Epidermal melanocyte (primary cell): ENCODE measurements around the gene UVSSA.
"Not testable (repeated sequence)": the region's sequence is repeated elsewhere in the genome, so short reads cannot be mapped to it uniquely, and the experiment has no call there.

Experiments used
- DNase-seq: peaks from one replicate; pipeline ENCODE4 v3.0.0; 2011; ENCODE audit warnings: low spot score; ENCODE audit not compliant: insufficient read length

UVSSA gene

DNA sequence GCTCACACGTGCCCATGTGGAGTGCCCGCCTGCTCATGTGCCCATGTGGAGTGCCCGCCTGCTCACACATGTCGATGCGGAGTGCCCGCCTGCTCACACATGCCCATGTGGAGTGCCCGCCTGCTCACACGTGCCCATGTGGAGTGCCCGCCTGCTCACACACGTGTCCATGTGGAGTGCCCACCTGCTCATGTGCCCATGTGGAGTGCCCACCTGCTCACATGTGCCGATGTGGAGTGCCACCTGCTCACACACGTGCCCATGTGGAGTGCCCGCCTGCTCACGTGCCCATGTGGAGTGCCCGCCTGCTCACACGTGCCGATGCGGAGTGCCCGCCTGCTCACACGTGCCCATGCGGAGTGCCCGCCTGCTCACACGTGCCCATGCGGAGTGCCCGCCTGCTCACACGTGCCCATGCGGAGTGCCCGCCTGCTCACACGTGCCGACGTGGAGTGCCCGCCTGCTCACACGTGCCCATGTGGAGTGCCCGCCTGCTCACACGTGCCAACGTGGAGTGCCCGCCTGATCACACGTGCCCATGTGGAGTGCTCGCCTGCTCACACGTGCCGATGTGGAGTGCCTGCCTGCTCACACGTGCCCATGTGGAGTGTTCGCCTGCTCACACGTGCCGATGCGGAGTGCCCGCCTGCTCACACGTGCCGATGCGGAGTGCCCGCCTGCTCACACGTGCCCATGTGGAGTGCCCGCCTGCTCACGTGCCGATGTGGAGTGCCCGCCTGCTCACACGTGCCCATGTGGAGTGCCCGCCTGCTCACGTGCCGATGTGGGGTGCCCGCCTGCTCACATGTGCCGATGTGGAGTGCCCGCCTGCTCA is 47.8 kb downstream of the UVSSA start:
- not testable (repeated sequence) for DNase-seq

DNA sequence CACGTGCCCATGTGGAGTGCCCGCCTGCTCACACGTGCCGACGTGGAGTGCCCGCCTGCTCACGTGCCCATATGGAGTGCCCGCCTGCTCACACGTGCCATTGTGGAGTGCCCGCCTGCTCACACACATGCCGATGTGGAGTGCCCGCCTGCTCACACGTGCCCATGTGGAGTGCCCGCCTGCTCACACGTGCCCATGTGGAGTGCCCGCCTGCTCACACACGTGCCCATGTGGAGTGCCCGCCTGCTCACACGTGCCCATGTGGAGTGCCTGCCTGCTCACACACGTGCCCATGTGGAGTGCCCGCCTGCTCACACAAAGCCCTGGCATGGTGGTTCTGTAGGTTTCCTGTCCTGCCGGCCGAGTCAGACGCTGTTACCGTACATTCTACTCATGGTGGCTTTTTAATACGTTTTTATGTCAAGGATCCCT is 48.4 kb downstream of the UVSSA start:
- DNase-seq = not testable (repeated sequence)

DNA sequence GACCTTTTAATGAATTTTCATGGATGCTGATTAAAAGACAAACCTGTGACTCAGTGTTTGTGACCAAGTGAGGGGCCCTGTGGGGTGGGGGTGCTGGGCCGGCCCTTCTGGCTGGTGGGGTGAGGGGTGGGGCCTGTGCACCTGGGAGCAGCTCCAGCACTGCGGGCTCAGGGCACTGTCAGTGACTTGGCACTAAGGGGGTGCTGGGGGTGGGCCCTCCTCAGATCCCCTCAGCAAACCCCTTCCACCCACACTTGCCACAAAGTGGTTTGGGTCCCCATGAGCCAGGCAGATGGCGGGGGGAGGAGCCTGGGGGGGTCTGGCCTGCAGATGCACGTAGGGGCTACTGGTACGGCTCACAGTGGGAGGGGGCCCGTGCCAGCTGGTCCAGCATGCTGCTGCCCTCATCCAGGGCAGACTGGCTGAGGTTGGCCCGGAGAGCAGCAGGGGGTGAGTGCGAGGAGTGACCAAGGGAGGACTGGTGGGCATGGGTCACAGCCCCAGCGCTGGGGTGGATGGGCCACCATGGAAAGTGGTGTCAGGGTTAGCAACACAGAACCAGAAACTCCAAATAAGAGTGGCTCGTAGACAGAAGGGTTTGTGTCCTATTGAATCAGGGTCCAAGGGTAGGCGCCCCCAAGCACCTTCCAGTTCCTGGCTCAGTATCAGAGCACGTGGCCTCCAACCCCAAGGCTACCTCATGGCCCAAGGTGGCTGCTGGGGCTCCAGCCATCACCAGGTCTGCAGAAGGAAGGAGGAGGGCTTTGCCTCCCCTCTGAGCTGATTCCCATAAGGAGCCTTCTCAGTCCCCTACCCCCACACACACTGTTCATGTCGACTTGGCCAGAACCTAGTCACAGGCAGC is 49.2 kb downstream of the UVSSA start:
- DNase-seq = no peak

DNA sequence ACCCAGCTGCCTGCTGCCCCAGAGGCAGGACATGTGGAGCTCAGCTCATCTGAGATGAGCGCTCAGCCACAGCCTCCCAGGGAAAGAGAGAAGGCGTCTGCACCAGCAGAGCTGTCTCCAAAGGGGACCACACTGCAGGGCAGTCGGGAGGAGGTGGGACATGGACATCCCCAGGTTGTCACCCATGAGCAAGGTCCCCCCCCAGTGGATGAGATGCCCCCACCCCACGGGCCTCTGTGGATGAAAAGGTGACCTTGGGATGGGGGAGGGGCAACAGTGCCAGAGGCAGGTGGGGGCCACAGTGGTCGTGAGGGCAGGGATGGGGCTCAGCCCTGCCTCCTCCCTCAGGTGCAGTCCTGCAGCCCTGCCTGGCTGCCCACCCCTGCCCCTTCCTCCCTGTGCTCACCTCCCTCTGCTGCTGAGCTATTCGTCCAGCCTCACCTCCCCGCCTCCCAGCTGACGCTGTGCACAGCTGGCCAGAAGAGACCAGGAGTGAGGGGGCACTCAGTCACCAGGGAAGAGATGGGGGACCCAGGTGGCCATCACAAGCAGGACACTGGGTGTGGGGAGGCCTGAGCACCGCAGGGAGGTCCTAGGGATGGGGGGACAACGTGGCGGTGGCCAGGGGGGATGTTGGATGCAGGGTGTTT is 49.9 kb downstream of the UVSSA start:
- DNase-seq = no peak

DNA sequence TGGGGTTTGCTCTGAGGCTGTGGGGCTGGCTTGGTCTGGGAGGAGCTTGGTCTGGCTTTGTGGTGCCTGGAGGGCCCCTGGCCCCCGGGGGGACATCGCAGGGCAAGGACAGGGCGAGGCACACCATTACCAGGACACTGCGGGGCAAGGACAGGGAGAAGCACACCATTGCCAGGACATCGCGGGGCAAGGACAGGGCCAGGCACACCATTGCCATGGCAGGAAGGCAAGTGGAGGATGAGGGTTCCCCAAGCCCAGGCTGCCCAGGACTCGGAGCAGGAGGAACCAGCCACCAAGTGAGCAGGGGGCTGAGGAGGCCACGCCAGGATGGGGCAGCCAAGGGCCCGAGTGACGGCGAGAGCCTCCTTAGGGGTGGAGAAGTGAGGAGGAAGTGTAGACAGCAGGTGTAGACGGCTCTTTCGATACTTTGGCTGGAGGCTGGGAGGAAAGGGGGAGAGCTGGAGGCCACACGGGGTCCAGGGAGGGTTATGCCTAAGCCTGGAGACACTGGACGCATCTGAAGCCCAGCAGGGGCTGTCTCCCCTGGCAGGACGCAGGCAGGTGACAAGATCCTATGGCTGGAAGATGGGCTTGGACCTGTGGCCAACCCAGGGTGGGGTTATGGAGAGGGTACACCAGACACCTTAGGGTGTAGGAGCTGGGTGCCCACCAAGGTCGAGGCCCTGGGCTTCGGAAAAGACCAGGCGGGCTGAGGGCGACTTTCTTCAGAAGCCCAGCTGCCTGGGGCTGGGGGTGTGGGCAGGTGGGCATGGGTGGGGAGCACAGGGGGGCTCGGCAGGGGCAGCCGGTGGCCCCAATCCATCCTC is 51.9 kb downstream of the UVSSA start:
- DNase-seq = peak; percentile 12

DNA sequence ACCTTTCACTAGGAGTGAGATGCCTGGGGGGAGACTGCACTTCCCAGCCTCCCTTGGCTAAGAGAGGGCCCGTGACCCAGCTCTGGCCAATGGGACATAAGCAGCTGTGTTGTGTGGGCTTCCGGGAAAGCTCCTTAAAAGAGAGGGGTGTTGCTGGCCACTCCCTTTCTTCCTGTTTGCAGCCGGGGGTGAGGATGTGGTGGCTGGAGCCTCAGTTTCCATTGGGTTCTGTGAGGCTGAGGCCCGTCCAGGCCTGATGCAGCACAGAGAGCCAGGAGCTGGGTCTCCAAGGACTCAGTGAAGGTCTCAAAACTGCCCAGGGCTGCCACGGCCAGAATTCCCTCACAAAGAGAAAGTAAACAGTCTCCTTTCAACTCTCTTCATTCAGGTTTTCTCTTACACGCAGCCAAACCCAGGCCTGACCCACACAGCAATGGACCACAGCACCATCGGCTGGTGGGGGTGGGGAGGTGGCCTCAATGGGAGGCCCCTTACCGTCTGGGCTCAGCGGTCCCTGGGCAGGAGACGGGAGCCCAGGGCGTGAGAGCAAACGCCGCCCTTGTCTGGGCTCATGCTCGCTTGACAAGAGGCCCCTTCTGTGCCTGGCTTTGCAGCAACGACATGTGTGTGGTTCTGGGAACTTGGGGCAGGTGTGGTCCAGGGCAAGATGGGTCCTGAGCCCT is 52.6 kb downstream of the UVSSA start:
- DNase-seq = peak; percentile 17

DNA sequence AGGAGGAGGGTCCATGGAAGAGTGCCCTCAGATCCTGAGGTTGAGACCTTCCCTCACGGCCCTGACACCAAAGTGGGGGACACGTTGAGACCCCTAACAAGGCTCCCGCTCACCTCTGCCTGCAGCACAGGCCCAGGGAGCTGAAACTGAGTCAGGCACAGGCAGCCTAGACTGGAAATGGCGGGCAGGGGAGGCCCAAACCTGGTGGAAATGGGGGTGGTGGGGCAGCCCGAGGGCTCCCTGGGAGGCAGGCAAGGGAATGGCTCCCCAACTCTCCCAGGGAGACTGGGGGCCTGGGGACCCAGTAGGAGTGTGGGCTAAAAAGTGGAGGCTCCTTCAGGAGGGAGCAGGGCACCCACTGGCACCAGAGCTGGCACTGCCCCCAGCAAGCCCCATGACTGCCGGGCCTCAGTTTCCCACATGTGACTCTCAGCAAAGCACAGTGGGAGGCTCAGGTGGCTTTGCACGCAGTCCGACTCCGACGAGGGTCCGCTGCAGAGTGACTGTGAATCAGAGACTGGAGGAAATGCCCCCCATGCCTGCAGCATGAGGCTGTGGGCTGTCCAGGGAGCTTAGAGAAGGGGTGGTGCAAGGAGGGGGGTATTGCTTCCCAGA is 53.3 kb downstream of the UVSSA start:
- peak; percentile 19 for DNase-seq

DNA sequence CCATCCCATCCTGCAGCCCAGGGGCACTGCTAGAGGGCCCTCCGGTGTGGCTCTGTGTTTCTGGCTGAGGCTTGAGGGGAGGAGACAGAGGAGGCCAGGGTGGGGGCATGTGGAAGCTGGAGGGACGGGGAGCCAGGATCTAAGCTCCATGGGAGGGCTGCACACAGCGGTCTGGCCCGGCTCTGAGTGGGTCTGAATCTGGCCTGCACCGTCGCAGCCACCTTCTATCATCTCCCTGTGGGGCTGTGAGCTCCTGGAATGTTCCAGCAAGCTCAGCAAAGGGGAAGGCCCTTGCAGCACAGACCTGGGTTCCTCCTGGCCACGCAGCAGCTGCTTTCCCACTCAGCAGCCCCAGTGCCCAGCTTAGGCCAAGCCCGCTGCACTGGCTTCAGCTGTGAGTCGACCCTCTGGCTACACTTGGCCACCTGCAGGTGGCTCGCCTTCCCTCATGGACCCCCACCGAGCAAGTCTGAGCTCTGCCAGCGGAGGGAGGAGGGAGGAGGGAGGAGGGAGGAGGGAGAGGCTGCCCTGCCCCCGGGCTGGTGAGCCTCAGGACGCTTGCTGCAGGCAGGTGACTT is 53.9 kb downstream of the UVSSA start:
- peak; percentile 15 for DNase-seq

DNA sequence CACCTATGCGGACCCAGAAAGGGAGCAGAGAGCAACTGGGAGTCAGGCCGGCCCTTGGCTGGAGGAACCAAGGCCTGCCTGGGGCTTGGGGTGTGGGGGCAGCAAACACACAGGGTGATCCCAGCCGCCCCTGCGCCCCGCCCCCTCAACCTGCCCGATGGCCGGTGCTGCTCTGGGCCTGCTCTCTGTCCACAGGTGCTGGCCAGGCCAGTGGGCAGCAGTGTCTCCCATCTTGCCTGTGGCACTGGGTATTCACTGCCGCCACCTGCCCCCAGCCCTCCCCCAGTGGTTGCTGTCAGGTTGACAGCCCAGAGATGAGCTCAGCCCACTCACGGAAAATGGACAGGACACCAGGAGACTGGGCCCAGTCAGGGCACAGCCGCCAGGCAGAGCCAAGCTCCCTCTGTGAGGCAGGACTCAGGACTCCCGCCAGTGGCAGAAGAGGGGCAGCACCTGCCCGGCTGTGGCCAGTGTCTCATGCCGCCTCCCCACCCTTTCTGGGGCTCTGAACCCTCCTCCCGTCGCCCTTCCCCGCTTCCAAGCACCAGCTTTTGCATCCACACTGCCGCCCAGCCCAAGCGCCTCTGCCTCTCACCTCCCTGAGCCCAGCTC is 54.5 kb downstream of the UVSSA start:
- DNase-seq = no peak

DNA sequence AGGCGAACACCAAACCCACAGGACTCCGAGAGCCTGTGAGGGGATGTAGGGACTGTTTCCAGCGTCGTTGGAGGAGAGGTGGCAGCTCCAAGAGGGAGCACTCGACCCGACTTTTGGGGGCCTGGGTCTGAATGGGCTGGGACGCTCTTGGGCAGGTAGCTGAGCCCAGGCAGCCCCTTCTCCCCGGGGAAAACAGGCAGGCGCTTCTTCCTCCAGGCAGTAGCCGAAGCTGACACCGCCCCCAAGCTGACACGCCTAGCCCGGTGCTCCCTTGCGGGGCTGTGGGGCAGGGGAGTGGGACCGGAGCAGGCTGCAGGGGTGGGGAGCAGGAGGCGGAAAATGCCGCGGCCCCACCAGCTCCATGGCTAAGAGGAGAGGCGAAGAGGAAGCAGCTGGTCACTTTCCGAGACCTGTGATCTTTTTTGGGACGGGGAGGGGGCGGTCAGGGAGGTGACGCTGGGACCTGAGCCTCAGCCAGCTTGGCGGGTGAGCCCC is 55.1 kb downstream of the UVSSA start:
- DNase-seq = no peak

DNA sequence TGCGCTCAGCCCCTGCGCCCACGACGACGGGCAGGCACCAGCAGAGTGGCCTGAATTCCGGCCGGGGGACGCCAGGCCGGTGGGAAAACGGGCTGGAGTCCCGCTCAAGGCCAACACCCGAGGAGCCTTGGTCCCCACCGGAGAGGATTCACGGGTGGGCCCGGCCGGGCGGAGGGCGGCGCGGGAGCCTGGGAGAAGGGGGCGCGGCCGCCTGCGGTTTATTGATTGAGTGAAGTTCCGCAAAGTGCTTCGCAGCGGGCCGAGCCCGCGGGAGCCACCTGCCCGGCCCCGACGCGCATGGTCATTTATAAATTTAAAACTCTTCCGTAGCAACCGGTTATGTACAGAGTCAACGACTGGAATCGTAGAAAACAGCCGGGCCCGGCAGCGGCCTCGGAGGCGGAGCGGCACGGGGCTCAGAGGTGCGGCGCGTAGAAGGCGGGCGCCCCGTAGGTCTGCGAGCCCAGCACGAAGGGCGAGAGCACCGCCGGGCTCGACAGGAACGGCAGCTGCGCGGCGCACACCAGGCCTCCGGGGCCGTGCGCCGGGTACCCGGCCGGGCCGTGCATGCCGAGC is 55.6 kb downstream of the UVSSA start:
- DNase-seq = peak; percentile 16

DNA sequence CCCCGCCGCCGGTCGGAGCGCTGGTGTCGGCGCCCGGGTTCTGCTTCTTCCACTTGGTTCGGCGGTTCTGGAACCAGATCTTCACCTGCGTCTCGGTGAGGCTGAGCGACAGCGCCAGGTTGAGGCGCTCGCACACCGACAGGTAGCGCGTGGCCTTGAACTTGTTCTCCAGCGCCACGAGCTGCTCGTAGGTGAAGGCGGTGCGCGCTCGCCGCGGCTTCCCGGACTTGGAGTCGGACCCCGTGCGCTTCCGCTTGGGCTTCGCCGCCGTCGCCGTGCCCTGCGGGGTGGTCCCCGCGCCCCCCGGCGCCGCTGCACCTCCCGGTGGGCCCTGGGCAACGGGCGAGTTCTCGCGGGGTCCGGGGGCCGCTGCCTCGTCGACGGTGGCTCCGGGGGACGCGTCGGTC is 56.2 kb downstream of the UVSSA start:
- no peak for DNase-seq

DNA sequence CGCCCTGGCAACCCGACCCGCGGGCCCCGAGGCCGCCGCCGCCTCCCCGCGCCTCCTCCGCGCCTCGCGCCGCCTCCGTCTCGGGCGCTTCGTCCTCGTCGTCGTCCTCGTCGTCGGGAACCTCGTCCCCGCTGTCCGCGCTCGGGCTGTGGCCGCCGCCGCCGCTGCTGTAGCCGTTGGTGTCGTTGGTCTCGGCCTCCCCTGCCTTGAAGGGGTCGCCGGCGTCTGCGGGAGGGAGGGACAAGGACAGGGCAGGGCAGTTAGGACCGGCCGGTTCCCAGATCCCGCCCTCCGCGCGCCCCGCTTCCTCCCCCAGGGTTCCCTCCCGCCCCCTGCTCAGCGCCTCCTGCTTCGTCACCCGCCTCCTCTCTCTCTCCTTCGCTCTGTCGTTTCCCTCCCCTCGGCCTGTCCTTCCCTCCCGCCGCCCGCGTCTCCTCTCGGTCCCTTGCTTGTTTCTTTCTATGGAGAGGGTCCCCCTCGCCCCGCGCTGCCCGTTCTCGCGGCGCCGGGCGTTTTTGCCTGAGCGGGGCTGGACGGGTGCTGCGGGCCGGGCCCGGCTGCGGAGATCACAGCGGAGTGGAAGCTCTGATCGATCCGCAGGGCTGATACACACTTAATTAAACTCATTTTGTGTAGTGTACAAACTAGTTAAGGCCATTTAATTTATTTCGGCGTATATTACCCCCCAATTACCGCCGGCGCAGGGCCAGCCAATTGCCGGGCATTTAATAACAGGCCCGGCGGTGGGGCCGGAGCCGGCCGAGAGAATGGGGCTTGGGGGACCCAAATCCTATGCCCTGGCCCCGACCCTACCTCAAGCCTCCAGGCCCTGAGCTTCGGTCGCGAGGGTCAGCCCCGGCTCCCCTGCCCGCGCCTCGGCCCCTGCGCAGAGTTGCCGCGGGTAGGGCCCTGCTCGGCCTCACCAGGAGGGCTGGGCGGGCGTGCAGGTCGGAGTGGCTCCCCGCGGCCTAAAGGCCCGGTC is 56.9 kb downstream of the UVSSA start:
- DNase-seq = peak; percentile 19

DNA sequence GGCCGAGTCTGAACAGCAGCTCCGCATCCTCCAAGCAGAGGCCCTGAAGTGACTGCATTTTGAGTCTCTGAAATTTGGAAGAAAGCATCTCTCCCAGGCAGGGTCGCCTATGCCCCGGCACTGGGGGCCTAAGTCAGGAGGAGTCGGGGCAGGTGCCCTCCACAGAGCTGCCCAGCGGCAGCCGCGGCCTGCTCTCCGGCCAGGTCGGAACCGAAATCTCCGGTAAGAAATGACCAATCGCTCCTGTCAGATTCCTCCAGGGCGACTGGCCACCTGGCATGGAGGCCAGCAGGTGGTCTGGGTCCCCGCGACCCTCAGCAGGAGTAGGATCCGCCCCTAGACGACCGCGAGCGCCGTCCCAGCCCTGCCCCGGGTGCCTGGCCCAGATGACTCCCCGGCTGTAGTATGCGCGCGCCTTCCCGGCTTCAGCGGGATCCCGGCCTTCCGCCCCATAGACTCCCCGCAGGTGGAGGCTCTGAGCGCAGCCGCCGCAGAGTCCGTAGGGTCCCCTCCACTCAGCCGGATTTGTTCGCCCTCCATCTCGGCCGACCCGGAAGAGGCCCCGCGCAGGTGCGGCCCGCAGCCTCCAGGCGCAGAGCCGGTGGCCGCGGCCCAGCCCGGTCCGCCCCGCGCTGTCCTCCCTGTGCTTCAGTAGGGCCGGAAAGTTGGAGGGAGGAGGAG is 57.7 kb downstream of the UVSSA start:
- DNase-seq = peak; percentile 16

DNA sequence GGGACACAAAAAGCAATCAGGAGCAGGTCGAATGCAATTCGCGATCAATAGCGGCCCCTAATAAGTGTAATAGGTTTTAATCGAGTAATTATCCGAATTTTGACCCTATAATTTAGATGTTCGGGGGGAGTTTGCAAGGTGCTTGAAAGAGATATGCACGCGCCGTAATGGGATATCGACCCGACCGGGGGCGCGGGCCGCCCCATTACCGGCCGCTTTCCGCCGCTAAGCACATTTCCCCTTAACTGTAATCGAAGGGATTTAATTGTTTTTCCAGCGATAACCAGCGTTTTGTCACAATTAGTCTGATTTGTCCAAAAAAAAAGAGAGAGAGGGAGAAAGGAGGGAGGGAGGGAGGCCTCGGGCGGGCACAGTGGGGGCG is 58.2 kb downstream of the UVSSA start:
- peak; percentile 14 for DNase-seq

DNA sequence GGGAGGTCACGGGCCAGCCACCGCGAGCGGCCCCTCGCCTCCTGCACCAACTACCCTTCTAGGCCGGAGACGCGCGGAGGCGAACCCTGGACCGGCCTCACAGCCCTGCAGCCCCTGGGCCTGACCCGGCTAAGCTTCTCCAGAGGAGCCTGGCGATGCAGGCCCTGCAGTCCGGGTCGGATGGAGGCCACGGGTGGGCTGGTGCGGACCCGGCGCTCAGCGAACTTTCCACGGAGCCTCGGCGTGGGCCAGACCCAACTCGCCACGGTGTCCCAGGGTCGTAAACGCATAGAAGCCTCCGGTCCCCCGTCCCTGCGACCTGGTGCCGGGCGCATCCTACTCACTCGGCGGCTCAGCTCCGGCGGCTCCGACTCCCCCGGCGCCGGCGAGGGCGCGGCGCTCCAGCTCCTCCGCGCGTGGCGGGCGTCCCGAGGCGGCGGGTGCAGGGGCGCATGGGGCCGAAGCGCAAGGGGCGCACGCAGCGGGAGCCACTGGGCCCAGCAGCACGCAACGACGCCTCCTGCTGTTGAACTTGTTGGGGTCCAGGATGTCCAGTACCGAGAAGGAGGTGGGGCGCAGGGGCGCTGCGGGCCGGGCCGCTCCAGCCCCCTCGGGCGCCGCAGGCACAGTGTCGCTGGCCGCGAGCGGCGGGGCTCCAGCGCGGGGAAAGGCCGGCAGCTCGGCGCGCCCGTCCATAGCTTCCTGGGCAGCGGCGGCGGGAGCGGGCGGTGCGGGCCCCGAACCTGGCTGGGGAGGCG is 58.8 kb downstream of the UVSSA start:
- peak; percentile 13 for DNase-seq
